Left lobe of liver (tissue), 2 donors: ENCODE results near the gene NOP9. TPM values are rescaled to one million over a fixed set of nuclear protein-coding genes. Genes with fewer than 3 reads are reported as not detected.

ENCODE experiments used
- ATAC-seq: fragments of 200-7000 bp; cut with Tn5 transposase; one replicate; pipeline ENCODE4 v1.9.1; 2020; ENCODE audit warnings: mild to moderate bottlenecking, moderate library complexity
- DNase-seq: peaks from one replicate; pipeline ENCODE4 v3.0.0-alpha.2; 2020; ENCODE audit warnings: low spot score
- total RNA-seq: library from RNA; stranded (reverse); gene quantifications from one replicate; pipeline ENCODE4 v1.2.1, GENCODE V29; 2021
- donor health status: DM: no; HTN: no; CAD: no; lungs with moderate emphysema.
- donor health status: DM: no; HTN: yes; CAD: no.

NOP9 gene
- total RNA-seq, 1 donor from 2014 or later: 17.2 TPM

GRCh38 chr14:24282736-24283135 is 16.9 kb upstream of the NOP9 start:
- ATAC-seq (no peak), DNase-seq (no peak)

- ATAC-seq (no peak), DNase-seq (no peak)
Measured at GRCh38 chr14:24283796-24284460, 15.7 kb upstream of the NOP9 start.

GRCh38 chr14:24284501-24285035 is 15.1 kb upstream of the NOP9 start:
- no peak for DNase-seq
- ATAC-seq: no peak

GRCh38 chr14:24285351-24285750 is 14.3 kb upstream of the NOP9 start:
- no peak for DNase-seq
- ATAC-seq: no peak

- ATAC-seq (no peak), DNase-seq (no peak)
Measured at GRCh38 chr14:24286996-24287395, 12.7 kb upstream of the NOP9 start.

- no peak for ATAC-seq
- DNase-seq: no peak
Measured at GRCh38 chr14:24289649-24290280, 9.9 kb upstream of the NOP9 start.

- DNase-seq: no peak
- peak; percentile 57 for ATAC-seq
Measured at GRCh38 chr14:24290746-24291145, 8.9 kb upstream of the NOP9 start.

GRCh38 chr14:24291446-24292117 is 8.1 kb upstream of the NOP9 start:
- peak; percentile 93 for ATAC-seq
- peak; percentile 86 for DNase-seq

- peak; percentile 7 for ATAC-seq
- no peak for DNase-seq
Measured at GRCh38 chr14:24292118-24292807, 7.4 kb upstream of the NOP9 start.

GRCh38 chr14:24293525-24293924 is 6.1 kb upstream of the NOP9 start:
- DNase-seq: no peak
- ATAC-seq: no peak

- DNase-seq: no peak
- peak; percentile 37 for ATAC-seq
Measured at GRCh38 chr14:24296341-24297157, 3.1 kb upstream of the NOP9 start.

GRCh38 chr14:24297190-24297964 is 2.3 kb upstream of the NOP9 start:
- DNase-seq (no peak), ATAC-seq (peak; percentile 33)

- DNase-seq (no peak), ATAC-seq (peak; percentile 30)
Measured at GRCh38 chr14:24298892-24299254, 777 bp upstream of the NOP9 start.

- no peak for ATAC-seq
- DNase-seq: no peak
Measured at GRCh38 chr14:24300326-24300980, 803 bp downstream of the NOP9 start.

- DNase-seq: no peak
- no peak for ATAC-seq
Measured at GRCh38 chr14:24304019-24304387, 4.4 kb downstream of the NOP9 start.

GRCh38 chr14:24307156-24307574 is 7.5 kb downstream of the NOP9 start:
- ATAC-seq (no peak), DNase-seq (no peak)

- peak; percentile 59 for ATAC-seq
- peak; percentile 92 for DNase-seq
Measured at GRCh38 chr14:24307575-24308341, 8.1 kb downstream of the NOP9 start, which contains the start of gene CIDEB. TSS of gene CIDEB (minus strand) at chr14:24307977. CDS start at chr14:24307858, 119 bp downstream.
